ENCODE results near the gene BIRC6.
"Not testable (repeated sequence)": the region's sequence is repeated elsewhere in the genome, so short reads cannot be mapped to it uniquely, and the experiment has no call there.

DNA sequence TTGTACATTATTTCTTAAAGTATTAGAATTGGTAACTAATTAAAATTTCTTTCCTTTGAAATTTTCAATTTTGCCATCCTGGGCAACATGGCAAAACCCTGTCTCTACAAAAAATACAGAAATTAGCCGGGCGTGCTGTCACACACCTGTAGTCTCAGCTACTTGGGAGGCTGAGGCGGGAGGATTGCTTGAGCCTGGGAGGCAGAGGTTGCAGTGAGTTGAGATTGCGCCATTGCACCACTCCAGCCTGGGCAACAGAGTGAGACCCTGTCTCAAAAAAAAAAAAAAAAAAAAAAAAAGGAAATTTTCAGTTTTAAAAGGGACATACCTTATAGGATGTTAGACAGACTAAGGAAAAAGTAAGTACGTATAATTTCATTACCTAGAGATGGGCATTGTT is 14.1 kb downstream of the BIRC6 start:
- TF ChIP-seq, protein P1, sequence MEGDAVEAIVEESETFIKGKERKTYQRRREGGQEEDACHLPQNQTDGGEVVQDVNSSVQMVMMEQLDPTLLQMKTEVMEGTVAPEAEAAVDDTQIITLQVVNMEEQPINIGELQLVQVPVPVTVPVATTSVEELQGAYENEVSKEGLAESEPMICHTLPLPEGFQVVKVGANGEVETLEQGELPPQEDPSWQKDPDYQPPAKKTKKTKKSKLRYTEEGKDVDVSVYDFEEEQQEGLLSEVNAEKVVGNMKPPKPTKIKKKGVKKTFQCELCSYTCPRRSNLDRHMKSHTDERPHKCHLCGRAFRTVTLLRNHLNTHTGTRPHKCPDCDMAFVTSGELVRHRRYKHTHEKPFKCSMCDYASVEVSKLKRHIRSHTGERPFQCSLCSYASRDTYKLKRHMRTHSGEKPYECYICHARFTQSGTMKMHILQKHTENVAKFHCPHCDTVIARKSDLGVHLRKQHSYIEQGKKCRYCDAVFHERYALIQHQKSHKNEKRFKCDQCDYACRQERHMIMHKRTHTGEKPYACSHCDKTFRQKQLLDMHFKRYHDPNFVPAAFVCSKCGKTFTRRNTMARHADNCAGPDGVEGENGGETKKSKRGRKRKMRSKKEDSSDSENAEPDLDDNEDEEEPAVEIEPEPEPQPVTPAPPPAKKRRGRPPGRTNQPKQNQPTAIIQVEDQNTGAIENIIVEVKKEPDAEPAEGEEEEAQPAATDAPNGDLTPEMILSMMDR (IDR thresholded peaks at IDR 0.05; ENCODE audit: low read length): not testable (repeated sequence)
- not testable (repeated sequence) for TF ChIP-seq EZH2 (IDR thresholded peaks at IDR 0.05; ENCODE audit: borderline replicate concordance, low read length)

Data from OCI-LY1 (cell line).